ENCODE results near the gene FBXO48. TPM values are rescaled to one million over a fixed set of nuclear protein-coding genes. Genes with fewer than 3 reads are reported as not detected.

Gene FBXO48
- total RNA-seq, 2 experiments from 2014 or later = 1.5 to 6.8 TPM

- H3K4me1 ChIP-seq (ENCODE audit: insufficient read depth, low read length, poor library complexity, severe bottlenecking) = peaks cover 76% of the 10 kb centered on the region
- H3K27ac ChIP-seq (ENCODE audit: low read depth, low read length, poor library complexity, severe bottlenecking) = no peak overlapping the region
- no TSS peak for BruUV-seq (replicated peaks)
- no peak overlapping the region for H2AFZ ChIP-seq (ENCODE audit: low read length)
- H3K9me3 ChIP-seq (ENCODE audit: low read length) = peaks cover 29% of the 10 kb centered on the region
- TF ChIP-seq EZH2phosphoT487 (IDR thresholded peaks at IDR 0.05; ENCODE audit: borderline replicate concordance, low read depth, low read length) (no peak), CTCF (conservative IDR thresholded peaks at IDR 0.05; ENCODE audit: low read length) (no peak)
- ChIA-PET CTCF (ENCODE audit: unreplicated experiment) (interaction anchor here (0.6 to 2.1 kb wide), 2 partner anchors 25 to 50 kb away, joined by 3 to 4 read pairs; partner anchors contain the start of gene PLEK), POLR2A (interaction anchor here (0.5 to 11.7 kb wide), 6 partner anchors 12 to 932 kb away, joined by 3 to 103 read pairs (median 10); partner anchors contain the start of gene PLEK)
- no peaks in the 10 kb centered on the region for H3K79me2 ChIP-seq (ENCODE audit: insufficient read depth, low read depth, low read length)
- no peak for DNase-seq (ENCODE audit: low spot score)
- no peaks in the 10 kb centered on the region for H4K20me1 ChIP-seq (ENCODE audit: insufficient read depth, low read length)
- no peak overlapping the region for H3K4me3 ChIP-seq (ENCODE audit: low read depth, low read length, poor library complexity, severe bottlenecking)
- H3K9me2 ChIP-seq (ENCODE audit: insufficient read depth, low read length) = no peaks in the 10 kb centered on the region
- intact Hi-C loops (cut with micrococcal nuclease; ENCODE audit: unreplicated experiment) = no loop called here
- no peak overlapping the region for H3K4me2 ChIP-seq (ENCODE audit: low read length)
- H3K36me3 ChIP-seq (ENCODE audit: insufficient read depth, low read length) = peaks cover 14% of the 10 kb centered on the region
Observed at GRCh38 chr2:68415521-68415920, 51.6 kb downstream of the FBXO48 start.

- no TSS peak for BruUV-seq (replicated peaks)
- H4K20me1 ChIP-seq (ENCODE audit: insufficient read depth, low read length) = no peaks in the 10 kb centered on the region
- H3K27ac ChIP-seq (ENCODE audit: low read depth, low read length, poor library complexity, severe bottlenecking) = no peak overlapping the region
- H3K9me3 ChIP-seq (ENCODE audit: low read length) = peaks cover 29% of the 10 kb centered on the region
- no peaks in the 10 kb centered on the region for H3K79me2 ChIP-seq (ENCODE audit: insufficient read depth, low read depth, low read length)
- peak overlapping the region; percentile 19; the same call in 1 of the 2 replicates for H2AFZ ChIP-seq (ENCODE audit: low read length)
- no peak overlapping the region for H3K4me3 ChIP-seq (ENCODE audit: low read depth, low read length, poor library complexity, severe bottlenecking)
- peaks cover 76% of the 10 kb centered on the region for H3K4me1 ChIP-seq (ENCODE audit: insufficient read depth, low read length, poor library complexity, severe bottlenecking)
- intact Hi-C loops (cut with micrococcal nuclease; ENCODE audit: unreplicated experiment) = no loop called here
- H3K36me3 ChIP-seq (ENCODE audit: insufficient read depth, low read length) = peaks cover 14% of the 10 kb centered on the region
- DNase-seq (ENCODE audit: low spot score) = no peak
- ChIA-PET CTCF (ENCODE audit: unreplicated experiment) (no interaction called here), POLR2A (interaction anchor here (0.5 to 11.7 kb wide), 6 partner anchors 12 to 314 kb away, joined by 3 to 103 read pairs (median 12); partner anchors contain the start of gene PLEK)
- no peaks in the 10 kb centered on the region for H3K9me2 ChIP-seq (ENCODE audit: insufficient read depth, low read length)
- TF ChIP-seq CTCF (conservative IDR thresholded peaks at IDR 0.05; ENCODE audit: low read length) = no peak
- no peak for TF ChIP-seq EZH2phosphoT487 (IDR thresholded peaks at IDR 0.05; ENCODE audit: borderline replicate concordance, low read depth, low read length)
- no peak overlapping the region for H3K4me2 ChIP-seq (ENCODE audit: low read length)
Observed at GRCh38 chr2:68414876-68415275, 52.2 kb downstream of the FBXO48 start.

GRCh38 chr2:68414452-68414851, 52.6 kb downstream of the FBXO48 start:
- peaks cover 29% of the 10 kb centered on the region for H3K9me3 ChIP-seq (ENCODE audit: low read length)
- peak overlapping the region; percentile 22; the same call in 1 of the 2 replicates for H2AFZ ChIP-seq (ENCODE audit: low read length)
- no peaks in the 10 kb centered on the region for H3K79me2 ChIP-seq (ENCODE audit: insufficient read depth, low read depth, low read length)
- ChIA-PET POLR2A (interaction anchor here (0.5 to 11.7 kb wide), 5 partner anchors 10 to 313 kb away, joined by 3 to 103 read pairs (median 8); no protein-coding TSS in a partner anchor), CTCF (ENCODE audit: unreplicated experiment) (no interaction called here)
- no peak overlapping the region for H3K27ac ChIP-seq (ENCODE audit: low read depth, low read length, poor library complexity, severe bottlenecking)
- TF ChIP-seq CTCF (conservative IDR thresholded peaks at IDR 0.05; ENCODE audit: low read length) (no peak), EZH2phosphoT487 (IDR thresholded peaks at IDR 0.05; ENCODE audit: borderline replicate concordance, low read depth, low read length) (no peak)
- no peak overlapping the region for H3K4me3 ChIP-seq (ENCODE audit: low read depth, low read length, poor library complexity, severe bottlenecking)
- no peak overlapping the region for H3K4me2 ChIP-seq (ENCODE audit: low read length)
- H3K36me3 ChIP-seq (ENCODE audit: insufficient read depth, low read length) = peaks cover 14% of the 10 kb centered on the region
- H3K9me2 ChIP-seq (ENCODE audit: insufficient read depth, low read length) = no peaks in the 10 kb centered on the region
- peaks cover 76% of the 10 kb centered on the region for H3K4me1 ChIP-seq (ENCODE audit: insufficient read depth, low read length, poor library complexity, severe bottlenecking)
- no TSS peak for BruUV-seq (replicated peaks)
- H4K20me1 ChIP-seq (ENCODE audit: insufficient read depth, low read length) = no peaks in the 10 kb centered on the region
- DNase-seq (ENCODE audit: low spot score) = no peak
- intact Hi-C loops (cut with micrococcal nuclease; ENCODE audit: unreplicated experiment) = no loop called here
